ENCODE results near the gene PLCB4.

Gene PLCB4

GRCh38 chr20:9515214-9515585, 446.3 kb downstream of the PLCB4 start:
- in situ Hi-C loops (cut with HindIII; ENCODE audit: low pct_unique_long_range_greater_than_20kb, low sequenced_read_pairs), result no loop called here
- no peak for TF ChIP-seq JUND (IDR thresholded peaks at IDR 0.05; ENCODE audit: low read depth)
- DNase-seq (ENCODE audit: low read depth in 1 of 2, low spot score in 1 of 2), result no peak

- no peak for TF ChIP-seq JUND (IDR thresholded peaks at IDR 0.05; ENCODE audit: low read depth)
- in situ Hi-C loops (cut with HindIII; ENCODE audit: low pct_unique_long_range_greater_than_20kb, low sequenced_read_pairs), result no loop called here
- no peak for DNase-seq (ENCODE audit: low read depth in 1 of 2, low spot score in 1 of 2)
Measured at GRCh38 chr20:9515741-9516233, 446.9 kb downstream of the PLCB4 start.

- DNase-seq (ENCODE audit: low read depth in 1 of 2, low spot score in 1 of 2), result peak in 1 of 2 experiments; percentile 61
- in situ Hi-C loops (cut with HindIII; ENCODE audit: low pct_unique_long_range_greater_than_20kb, low sequenced_read_pairs), result no loop called here
- TF ChIP-seq JUND (IDR thresholded peaks at IDR 0.05; ENCODE audit: low read depth), result no peak
Measured at GRCh38 chr20:9516234-9516871, 447.5 kb downstream of the PLCB4 start.

- no peak for TF ChIP-seq JUND (IDR thresholded peaks at IDR 0.05; ENCODE audit: low read depth)
- DNase-seq (ENCODE audit: low read depth in 1 of 2, low spot score in 1 of 2), result no peak
Measured at GRCh38 chr20:9517297-9518162, 448.6 kb downstream of the PLCB4 start.

GRCh38 chr20:9518576-9519175, 449.8 kb downstream of the PLCB4 start:
- no peak for TF ChIP-seq JUND (IDR thresholded peaks at IDR 0.05; ENCODE audit: low read depth)
- in situ Hi-C loops (cut with HindIII; ENCODE audit: low pct_unique_long_range_greater_than_20kb, low sequenced_read_pairs), result no loop called here
- no peak for DNase-seq (ENCODE audit: low read depth in 1 of 2, low spot score in 1 of 2)

More at GRCh38 chr20:9517297-9518162, 448.6 kb downstream of the PLCB4 start:
- in situ Hi-C loops (cut with HindIII; ENCODE audit: low pct_unique_long_range_greater_than_20kb, low sequenced_read_pairs), result no loop called here

DNA sequence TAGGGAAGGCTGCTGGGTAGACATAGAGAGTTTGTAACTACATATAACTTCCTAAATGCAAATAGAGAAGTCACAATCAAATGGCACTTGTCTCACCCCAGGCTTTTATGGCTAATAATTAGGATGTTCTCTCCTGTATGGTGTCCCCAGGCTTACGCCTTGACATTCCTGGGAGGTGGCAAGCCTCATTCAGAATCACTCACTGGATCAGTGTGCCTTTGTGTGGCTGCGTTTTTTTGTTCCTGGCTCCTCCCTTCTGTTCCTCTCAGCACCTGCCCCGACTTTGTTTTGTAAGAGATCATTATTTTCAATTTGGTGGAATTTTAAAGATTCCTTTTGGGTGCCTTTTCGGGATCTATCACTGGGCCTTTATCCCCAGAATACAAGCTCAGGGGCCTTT, 451.2 kb downstream of the PLCB4 start:
- in situ Hi-C loops (cut with HindIII; ENCODE audit: low pct_unique_long_range_greater_than_20kb, low sequenced_read_pairs), result no loop called here
- TF ChIP-seq JUND (IDR thresholded peaks at IDR 0.05; ENCODE audit: low read depth), result no peak
- DNase-seq (ENCODE audit: low read depth in 1 of 2, low spot score in 1 of 2), result no peak

- TF ChIP-seq JUND (IDR thresholded peaks at IDR 0.05; ENCODE audit: low read depth), result no peak
- no peak for DNase-seq (ENCODE audit: low read depth in 1 of 2, low spot score in 1 of 2)
Measured at GRCh38 chr20:9523636-9524035, 454.7 kb downstream of the PLCB4 start.

More at GRCh38 chr20:9523636-9524035, 454.7 kb downstream of the PLCB4 start:
- in situ Hi-C loops (cut with HindIII; ENCODE audit: low pct_unique_long_range_greater_than_20kb, low sequenced_read_pairs), result no loop called here
